Measurements from ENCODE around the gene CYP51A1.
"Not testable (repeated sequence)": the region's sequence is repeated elsewhere in the genome, so short reads cannot be mapped to it uniquely, and the experiment has no call there.

Gene CYP51A1

DNA sequence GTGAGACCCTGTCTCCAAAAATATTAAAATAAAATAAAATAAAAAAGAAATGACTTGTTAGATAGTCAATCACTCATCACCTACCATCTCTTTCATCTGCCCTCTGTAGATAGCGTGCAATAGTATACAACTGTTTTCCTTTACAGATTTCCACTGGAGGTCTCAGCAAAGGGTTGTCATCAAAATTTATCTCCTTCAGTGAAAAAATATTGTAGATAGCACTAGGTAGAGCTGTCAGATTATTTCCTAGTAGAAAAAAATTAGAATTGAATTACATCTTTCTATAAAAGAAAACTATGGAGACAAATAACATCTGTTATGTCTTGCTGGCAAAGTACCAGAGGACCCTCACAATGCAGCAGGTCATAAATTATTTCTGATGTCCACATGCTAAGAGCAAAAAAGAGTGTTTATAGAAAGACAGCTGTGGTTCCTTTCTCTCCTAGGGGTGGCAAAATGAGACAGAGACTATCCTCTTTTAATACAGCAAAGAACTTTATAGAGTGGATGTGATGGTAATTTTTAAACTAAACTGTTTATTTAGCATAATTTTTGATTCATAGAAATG lies 16.3 kb upstream of the CYP51A1 start:
- H2AFZ ChIP-seq (ENCODE audit: low read depth, low read length, severe bottlenecking), result no peak overlapping the region
- no peaks in the 10 kb centered on the region for H3F3A ChIP-seq (ENCODE audit: insufficient read depth)
- TF ChIP-seq CTCF (IDR thresholded peaks at IDR 0.05; ENCODE audit: insufficient read depth, low read length, poor library complexity, severe bottlenecking) (no peak), EZH2phosphoT487 (conservative IDR thresholded peaks at IDR 0.05; ENCODE audit: low read length) (no peak)
- H3K4me3 ChIP-seq (ENCODE audit: insufficient read depth, low read length, poor library complexity, severe bottlenecking), result no peak overlapping the region
- no peaks in the 10 kb centered on the region for H3K36me3 ChIP-seq (ENCODE audit: low read length)
- H3K27ac ChIP-seq (ENCODE audit: low read depth, low read length), result no peak overlapping the region
- no peaks in the 10 kb centered on the region for H3K9me3 ChIP-seq (ENCODE audit: insufficient read depth, low read length)
- no peak overlapping the region for H3K9ac ChIP-seq (ENCODE audit: low read length)
- H4K20me1 ChIP-seq (ENCODE audit: low read depth, low read length), result no peaks in the 10 kb centered on the region
- no peaks in the 10 kb centered on the region for H3K9me2 ChIP-seq (replicated peaks; ENCODE audit: insufficient read depth, low read length)
- H3K27me3 ChIP-seq (ENCODE audit: low read length), result no peaks in the 10 kb centered on the region
- H3K79me2 ChIP-seq (ENCODE audit: insufficient read depth, low read length), result no peaks in the 10 kb centered on the region
- no peak overlapping the region for H3K4me2 ChIP-seq (ENCODE audit: low read depth, low read length, poor library complexity, severe bottlenecking)

- TF ChIP-seq CTCF (IDR thresholded peaks at IDR 0.05; ENCODE audit: insufficient read depth, low read length, poor library complexity, severe bottlenecking) (no peak), EZH2phosphoT487 (conservative IDR thresholded peaks at IDR 0.05; ENCODE audit: low read length) (no peak)
- no peaks in the 10 kb centered on the region; the same call in 1 of the 2 replicates for H3F3A ChIP-seq (ENCODE audit: insufficient read depth)
- no peak overlapping the region for H3K9ac ChIP-seq (ENCODE audit: low read length)
- no peaks in the 10 kb centered on the region for H3K9me3 ChIP-seq (ENCODE audit: insufficient read depth, low read length)
- no peaks in the 10 kb centered on the region for H3K9me2 ChIP-seq (replicated peaks; ENCODE audit: insufficient read depth, low read length)
- H3K27me3 ChIP-seq (ENCODE audit: low read length), result no peaks in the 10 kb centered on the region
- H4K20me1 ChIP-seq (ENCODE audit: low read depth, low read length), result no peaks in the 10 kb centered on the region
- H3K36me3 ChIP-seq (ENCODE audit: low read length), result no peaks in the 10 kb centered on the region
- H2AFZ ChIP-seq (ENCODE audit: low read depth, low read length, severe bottlenecking), result no peak overlapping the region
- no peaks in the 10 kb centered on the region for H3K79me2 ChIP-seq (ENCODE audit: insufficient read depth, low read length)
- no peak overlapping the region for H3K27ac ChIP-seq (ENCODE audit: low read depth, low read length)
- no peak overlapping the region for H3K4me2 ChIP-seq (ENCODE audit: low read depth, low read length, poor library complexity, severe bottlenecking)
- no peak overlapping the region for H3K4me3 ChIP-seq (ENCODE audit: insufficient read depth, low read length, poor library complexity, severe bottlenecking)
Measured at GRCh38 chr7:92149736-92150239, 15.5 kb upstream of the CYP51A1 start.

DNA sequence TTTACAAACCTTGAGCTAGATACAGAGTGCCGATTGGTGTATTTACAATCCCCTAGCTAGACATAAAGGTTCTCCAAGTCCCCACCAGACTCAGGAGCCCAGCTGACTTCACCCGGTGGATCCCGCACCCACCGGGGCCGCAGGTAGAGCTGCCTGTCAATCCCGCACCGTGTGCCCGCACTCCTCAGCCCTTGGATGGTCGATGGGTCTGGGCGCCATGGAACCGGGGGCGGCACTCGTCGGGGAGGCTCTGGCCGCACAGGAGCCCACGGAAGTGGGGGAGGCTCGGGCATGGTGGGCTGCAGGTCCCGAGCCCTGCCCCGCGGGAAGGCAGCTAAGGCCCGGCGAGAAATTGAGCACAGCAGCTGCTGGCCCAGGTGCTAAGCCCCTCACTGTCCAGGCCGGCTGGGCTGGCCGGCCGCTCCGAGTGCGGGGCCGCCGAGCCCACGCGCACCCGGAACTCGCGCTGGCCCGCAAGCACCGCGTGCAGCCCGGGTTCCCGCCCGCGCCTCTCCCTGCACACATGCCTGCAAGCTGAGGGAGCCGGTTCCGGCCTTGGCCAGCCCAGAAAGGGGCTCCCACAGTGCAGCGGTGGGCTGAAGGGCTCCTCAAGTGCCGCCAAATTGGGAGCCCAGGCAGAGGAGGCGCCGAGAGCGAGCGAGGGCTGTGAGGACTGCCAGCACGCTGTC lies 9.1 kb upstream of the CYP51A1 start:
- not testable (repeated sequence) for H4K20me1 ChIP-seq (ENCODE audit: low read depth, low read length); H3K9ac ChIP-seq (ENCODE audit: low read length); H3K9me3 ChIP-seq (ENCODE audit: insufficient read depth, low read length); H3K27ac ChIP-seq (ENCODE audit: low read depth, low read length); H2AFZ ChIP-seq (ENCODE audit: low read depth, low read length, severe bottlenecking); H3K36me3 ChIP-seq (ENCODE audit: low read length); H3K9me2 ChIP-seq (replicated peaks; ENCODE audit: insufficient read depth, low read length); H3K4me2 ChIP-seq (ENCODE audit: low read depth, low read length, poor library complexity, severe bottlenecking); H3K4me3 ChIP-seq (ENCODE audit: insufficient read depth, low read length, poor library complexity, severe bottlenecking); H3F3A ChIP-seq (ENCODE audit: insufficient read depth); H3K79me2 ChIP-seq (ENCODE audit: insufficient read depth, low read length); H3K27me3 ChIP-seq (ENCODE audit: low read length)

DNA sequence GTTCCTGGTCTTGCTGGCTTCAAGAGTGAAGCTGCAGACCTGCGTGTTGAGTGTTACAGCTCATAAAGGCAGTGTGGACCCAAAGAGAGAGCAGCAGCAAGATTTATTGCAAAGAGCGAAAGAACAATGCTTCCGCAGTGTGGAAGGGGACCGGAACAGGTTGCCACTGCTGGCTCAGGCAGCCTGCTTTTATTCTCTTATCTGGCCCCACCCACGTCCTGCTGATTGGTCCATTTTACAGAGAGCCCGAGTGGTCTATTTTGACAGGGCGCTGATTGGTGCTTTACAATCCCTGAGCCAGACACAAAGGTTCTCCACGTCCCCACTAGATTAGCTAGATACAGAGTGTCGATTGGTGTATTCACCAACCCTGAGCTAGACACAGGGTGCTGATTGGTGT lies 8.5 kb upstream of the CYP51A1 start:
- H3K4me2 ChIP-seq (ENCODE audit: low read depth, low read length, poor library complexity, severe bottlenecking); H3K27me3 ChIP-seq (ENCODE audit: low read length); H3K9me2 ChIP-seq (replicated peaks; ENCODE audit: insufficient read depth, low read length); H3K36me3 ChIP-seq (ENCODE audit: low read length); H3F3A ChIP-seq (ENCODE audit: insufficient read depth); H3K9me3 ChIP-seq (ENCODE audit: insufficient read depth, low read length); H4K20me1 ChIP-seq (ENCODE audit: low read depth, low read length); H2AFZ ChIP-seq (ENCODE audit: low read depth, low read length, severe bottlenecking); H3K9ac ChIP-seq (ENCODE audit: low read length); H3K27ac ChIP-seq (ENCODE audit: low read depth, low read length); H3K79me2 ChIP-seq (ENCODE audit: insufficient read depth, low read length); H3K4me3 ChIP-seq (ENCODE audit: insufficient read depth, low read length, poor library complexity, severe bottlenecking): not testable (repeated sequence)

Measured in SU-DHL-6 (cell line).